HG03439 (cell line): ENCODE results near the gene ZSCAN32.

Experiments used
- ATAC-seq: cut with Tn5 transposase; IDR thresholded peaks from one replicate; pipeline ENCODE4 v1.9.1; 2021; ENCODE audit warnings: mild to moderate bottlenecking, moderate library complexity; ENCODE audit not compliant: unreplicated experiment

Gene ZSCAN32

GRCh38 chr16:3400779-3401688 lies at the start of gene ZSCAN32, which contains the start of gene ZNF174:
Gene ZSCAN32 (minus strand): TSS chr16:3401004. CDS start chr16:3397557, 3,447 bp downstream.
Gene ZNF174 (plus strand): TSS chr16:3401215. CDS start chr16:3402005, 790 bp downstream.
- peak; percentile 96 for ATAC-seq

- ATAC-seq: no peak
Observed at GRCh38 chr16:3444032-3444388, 43.2 kb upstream of the ZSCAN32 start.

GRCh38 chr16:3443108-3444031 lies 42.6 kb upstream of the ZSCAN32 start, which contains the start of the genes NAA60 and ZNF597:
Gene NAA60 (plus strand): TSS chr16:3443680. CDS start chr16:3476228, 32,548 bp downstream.
Gene ZNF597 (minus strand): TSS chr16:3443504. CDS start chr16:3443153, 351 bp downstream.
- ATAC-seq: peak; percentile 78

GRCh38 chr16:3439637-3440036 lies 38.8 kb upstream of the ZSCAN32 start:
- no peak for ATAC-seq

- ATAC-seq: no peak
Observed at GRCh38 chr16:3434373-3434772, 33.6 kb upstream of the ZSCAN32 start.

- no peak for ATAC-seq
Observed at GRCh38 chr16:3431779-3432219, 31.0 kb upstream of the ZSCAN32 start.

GRCh38 chr16:3413730-3414379 lies 13.1 kb upstream of the ZSCAN32 start:
- no peak for ATAC-seq

- no peak for ATAC-seq
Observed at GRCh38 chr16:3408561-3409197, 7.9 kb upstream of the ZSCAN32 start.

GRCh38 chr16:3401719-3402397 lies 1.1 kb upstream of the ZSCAN32 start:
- no peak for ATAC-seq

GRCh38 chr16:3400446-3400778 lies 392 bp downstream of the ZSCAN32 start:
- no peak for ATAC-seq

- no peak for ATAC-seq
Observed at GRCh38 chr16:3389663-3390338, 11.0 kb downstream of the ZSCAN32 start.

GRCh38 chr16:3388325-3388724 lies 12.5 kb downstream of the ZSCAN32 start:
- ATAC-seq: no peak

GRCh38 chr16:3383045-3383448 lies 17.8 kb downstream of the ZSCAN32 start:
- ATAC-seq: no peak

- no peak for ATAC-seq
Observed at GRCh38 chr16:3377917-3378316, 22.9 kb downstream of the ZSCAN32 start.

GRCh38 chr16:3375680-3376079 lies 25.1 kb downstream of the ZSCAN32 start:
- no peak for ATAC-seq

- no peak for ATAC-seq
Observed at GRCh38 chr16:3369073-3369472, 31.7 kb downstream of the ZSCAN32 start.

- ATAC-seq: no peak
Observed at GRCh38 chr16:3364774-3365427, 35.9 kb downstream of the ZSCAN32 start.

- no peak for ATAC-seq
Observed at GRCh38 chr16:3363793-3364192, 37.0 kb downstream of the ZSCAN32 start.

- no peak for ATAC-seq
Observed at GRCh38 chr16:3362931-3363330, 37.9 kb downstream of the ZSCAN32 start.
